C4-2B (cell line): ENCODE measurements around the gene GPR173.

Experiments used
- CTCF ChIP-seq: fragments of 450-650 bp; conservative IDR thresholded peaks from 2 replicates; pipeline ENCODE4 v1.5.1; 2017; ENCODE audit warnings: mild to moderate bottlenecking
- ZFX ChIP-seq: fragments of 450-650 bp; IDR thresholded peaks from 2 replicates; pipeline ENCODE4 v1.6.1; 2017

DNA sequence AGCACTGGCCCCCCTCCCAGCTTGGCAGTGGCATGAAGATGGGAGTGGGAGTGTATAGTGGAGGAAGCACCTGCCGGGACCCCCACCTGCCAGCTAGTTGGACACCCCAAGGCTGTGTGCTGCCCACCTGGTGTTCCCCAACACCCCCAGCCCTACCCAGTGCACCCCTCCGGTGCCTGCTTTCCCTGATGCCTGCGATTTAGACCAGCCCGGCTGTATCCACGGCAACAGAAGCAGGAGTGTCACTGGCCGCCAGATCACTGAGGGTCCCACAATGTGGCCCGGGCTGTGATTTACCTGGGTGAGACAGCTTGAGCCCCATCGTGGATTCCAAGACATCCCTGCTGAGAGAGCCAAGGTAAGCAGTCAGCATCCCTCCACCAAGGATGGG lies 533 bp downstream of the GPR173 start:
- TF ChIP-seq CTCF (no peak), ZFX (no peak)
